HG03571 (cell line): ENCODE measurements around the gene SPAG9.
A peak's percentile ranks its signal among the peaks of the same experiment; 100 is the strongest.

ENCODE experiments used
- ATAC-seq: cut with Tn5 transposase; IDR thresholded peaks from one replicate; pipeline ENCODE4 v1.9.1; 2021; ENCODE audit not compliant: unreplicated experiment

SPAG9 gene

DNA sequence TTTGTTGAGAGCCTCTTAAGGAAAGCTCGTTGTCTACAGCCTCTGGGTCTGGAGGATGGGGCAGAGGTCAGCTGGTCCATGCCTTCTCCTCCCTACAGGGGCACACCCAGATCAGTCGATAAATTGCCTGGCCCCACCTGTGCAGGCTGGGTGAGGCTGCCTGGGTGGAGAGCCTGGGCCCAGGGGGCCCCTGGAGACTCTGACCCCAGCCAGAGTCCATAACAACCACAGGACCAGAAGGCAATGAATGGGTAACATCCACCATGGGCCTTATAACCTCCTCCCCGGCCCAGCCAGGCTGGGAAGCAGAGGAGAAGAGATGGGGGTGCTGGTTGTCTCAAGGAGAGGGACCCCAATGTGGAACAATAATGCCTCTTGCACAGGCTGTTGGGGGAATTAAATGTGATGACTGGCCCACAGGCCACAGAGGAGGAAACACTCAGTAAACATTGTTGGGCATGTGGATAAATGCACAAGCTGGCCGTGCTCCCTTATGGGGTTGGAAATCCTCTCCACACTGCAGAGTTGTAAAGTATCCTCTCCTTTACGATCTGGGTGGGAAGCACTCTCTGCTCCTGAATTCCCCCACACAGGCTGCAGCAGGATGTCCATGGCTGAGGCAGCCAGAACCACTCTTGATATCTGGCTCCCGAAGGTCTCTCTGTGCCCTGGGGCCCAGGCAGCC lies 197.8 kb downstream of the SPAG9 start:
- no peak for ATAC-seq

DNA sequence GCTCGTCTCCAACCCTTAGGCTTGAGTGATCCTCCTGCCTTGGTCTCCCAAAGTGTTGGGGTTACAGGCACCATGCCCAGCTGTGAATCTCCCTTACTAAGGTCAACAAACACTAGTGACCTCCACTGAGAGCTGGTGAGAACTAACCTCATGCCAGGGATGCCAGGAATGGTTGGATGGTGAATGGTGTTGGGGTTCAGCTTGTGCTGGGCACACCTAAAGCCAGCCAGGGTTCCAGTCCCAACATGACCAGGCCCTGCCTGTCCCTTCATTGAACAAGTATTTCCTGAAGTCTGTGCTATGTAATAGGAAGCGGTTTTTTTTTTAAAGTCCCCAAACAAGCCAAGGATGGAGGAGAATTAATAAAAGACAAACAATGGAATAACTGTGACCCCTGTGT lies 198.6 kb downstream of the SPAG9 start:
- ATAC-seq = no peak

- no peak for ATAC-seq
Measured at GRCh38 chr17:50920891-50921586, 199.6 kb downstream of the SPAG9 start.

DNA sequence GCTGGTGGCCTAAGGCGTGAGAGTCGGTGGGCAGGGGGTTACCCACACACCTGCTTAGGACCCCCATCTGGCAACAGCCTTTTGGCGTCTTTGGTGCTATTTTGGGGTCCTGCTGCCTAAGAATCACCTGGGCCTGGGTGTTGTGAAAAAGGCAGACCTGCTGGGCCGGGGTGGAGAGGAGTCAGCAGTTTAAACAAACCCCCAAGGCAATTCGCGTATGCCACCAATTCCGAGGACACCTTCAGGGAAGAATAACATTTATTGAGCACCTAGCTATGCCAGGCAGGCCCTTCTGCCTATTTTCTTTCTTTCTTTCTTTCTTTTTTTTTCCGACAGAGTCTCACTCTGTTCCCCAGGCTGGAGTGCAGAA lies 200.6 kb downstream of the SPAG9 start:
- no peak for ATAC-seq

DNA sequence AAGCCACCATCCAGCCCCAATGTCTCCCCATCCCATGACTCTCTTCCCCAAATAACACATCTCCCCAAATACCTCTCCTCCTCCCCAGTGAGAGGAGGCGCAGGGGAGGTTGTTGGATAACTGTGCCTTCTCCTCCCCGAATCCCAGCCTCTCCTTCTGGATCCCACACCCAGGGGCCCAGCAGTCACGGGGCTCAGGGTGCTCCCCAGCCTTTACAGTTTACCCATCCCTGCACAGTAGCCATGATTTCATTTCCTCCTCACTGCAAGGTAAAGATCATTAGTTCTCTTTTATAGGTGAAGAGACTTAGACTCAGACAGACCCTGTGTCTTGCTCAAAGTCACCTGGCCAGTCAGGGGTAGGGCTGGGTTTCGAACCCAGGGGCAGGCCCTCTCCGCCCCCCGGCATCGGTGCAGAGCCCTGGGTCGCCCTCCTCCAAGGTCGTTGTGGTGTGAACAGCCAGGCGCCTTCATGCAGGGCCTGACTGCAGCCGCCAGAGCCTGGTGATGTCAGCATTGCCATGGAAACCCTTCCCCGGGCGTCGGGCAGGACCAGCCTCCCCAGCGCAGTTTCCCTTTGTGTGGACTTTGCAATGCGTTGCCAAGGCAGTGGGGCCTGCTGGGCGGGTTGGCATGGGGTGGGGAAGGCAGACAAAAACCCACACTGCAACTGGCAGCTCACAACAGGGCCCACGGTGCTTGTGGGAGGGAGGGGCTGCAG lies 201.2 kb downstream of the SPAG9 start:
- peak; percentile 57 for ATAC-seq

DNA sequence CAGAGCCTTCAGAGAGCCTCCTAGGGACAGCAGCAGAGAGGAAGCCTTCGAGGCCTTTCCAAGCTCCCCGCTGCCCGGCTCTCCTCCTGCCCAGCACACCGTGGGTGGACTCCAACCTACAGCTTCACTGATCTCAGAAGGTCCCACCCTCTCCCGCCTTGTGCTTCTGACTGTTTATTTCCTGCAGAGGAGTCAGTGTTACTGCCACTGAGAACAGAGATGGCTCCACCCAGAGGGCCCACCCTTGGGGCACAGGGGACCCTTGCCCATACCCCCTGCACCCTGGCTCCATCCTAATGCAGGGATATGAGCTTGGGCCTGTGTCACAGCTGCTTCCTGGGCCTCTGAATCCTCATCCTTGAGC lies 201.8 kb downstream of the SPAG9 start:
- ATAC-seq = no peak

GRCh38 chr17:50918071-50918932 lies 202.4 kb downstream of the SPAG9 start:
- no peak for ATAC-seq

DNA sequence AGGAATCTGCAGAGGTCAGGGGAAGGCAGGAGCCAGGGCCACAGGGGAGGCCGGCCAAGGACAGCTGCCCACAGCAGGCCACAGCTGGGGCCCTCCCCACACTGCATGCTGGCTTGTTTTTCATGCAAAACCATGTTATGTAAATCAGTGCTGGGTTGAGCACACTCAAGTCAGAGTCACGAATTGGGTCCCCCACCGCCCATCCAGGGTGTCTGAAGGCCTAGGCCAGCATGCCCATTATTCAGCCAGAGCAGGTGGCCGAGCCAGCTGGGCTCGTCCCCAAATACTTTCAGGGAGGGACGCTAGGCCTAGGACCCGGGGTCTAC lies 203.3 kb downstream of the SPAG9 start:
- no peak for ATAC-seq

- ATAC-seq = no peak
Measured at GRCh38 chr17:50916708-50917417, 203.8 kb downstream of the SPAG9 start.

- no peak for ATAC-seq
Measured at GRCh38 chr17:50916026-50916707, 204.5 kb downstream of the SPAG9 start.

- no peak for ATAC-seq
Measured at GRCh38 chr17:50914505-50915063, 206.1 kb downstream of the SPAG9 start.

GRCh38 chr17:50913120-50913519 lies 207.5 kb downstream of the SPAG9 start:
- ATAC-seq = no peak
